GM18511 (cell line): ENCODE measurements around the gene LETM1.

Experiments used
- ATAC-seq: cut with Tn5 transposase; IDR thresholded peaks from one replicate; pipeline ENCODE4 v1.9.1; 2021; ENCODE audit warnings: mild to moderate bottlenecking, moderate library complexity; ENCODE audit not compliant: unreplicated experiment

Gene LETM1

DNA sequence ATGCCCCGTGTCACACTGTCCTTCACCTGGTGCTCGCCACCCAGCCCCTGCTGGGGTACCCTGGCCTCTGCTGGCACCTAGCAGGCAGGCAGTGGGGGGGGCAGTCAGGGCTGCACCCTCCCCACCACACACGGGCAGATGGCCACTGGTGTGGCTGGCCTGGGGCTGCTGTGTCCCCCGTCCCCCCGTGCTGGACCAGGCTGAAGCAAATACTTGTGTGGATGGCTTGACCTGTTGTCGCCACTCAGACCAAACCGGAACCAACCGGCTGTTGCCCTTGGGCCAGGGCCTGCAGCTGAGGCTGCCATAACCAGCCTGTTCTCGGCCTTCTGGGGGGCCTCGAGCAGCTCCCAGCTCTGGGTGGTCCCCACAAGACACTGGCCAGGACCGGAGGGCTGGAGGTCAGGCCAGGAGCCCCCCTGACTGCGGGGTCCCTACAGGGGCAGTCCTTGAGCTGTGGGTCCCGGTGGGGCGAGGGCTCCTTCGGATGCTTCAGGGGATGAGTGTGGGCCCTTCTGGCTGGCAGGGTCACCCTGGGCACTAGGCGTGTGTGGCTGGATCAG, 58.6 kb downstream of the LETM1 start:
- ATAC-seq = no peak

DNA sequence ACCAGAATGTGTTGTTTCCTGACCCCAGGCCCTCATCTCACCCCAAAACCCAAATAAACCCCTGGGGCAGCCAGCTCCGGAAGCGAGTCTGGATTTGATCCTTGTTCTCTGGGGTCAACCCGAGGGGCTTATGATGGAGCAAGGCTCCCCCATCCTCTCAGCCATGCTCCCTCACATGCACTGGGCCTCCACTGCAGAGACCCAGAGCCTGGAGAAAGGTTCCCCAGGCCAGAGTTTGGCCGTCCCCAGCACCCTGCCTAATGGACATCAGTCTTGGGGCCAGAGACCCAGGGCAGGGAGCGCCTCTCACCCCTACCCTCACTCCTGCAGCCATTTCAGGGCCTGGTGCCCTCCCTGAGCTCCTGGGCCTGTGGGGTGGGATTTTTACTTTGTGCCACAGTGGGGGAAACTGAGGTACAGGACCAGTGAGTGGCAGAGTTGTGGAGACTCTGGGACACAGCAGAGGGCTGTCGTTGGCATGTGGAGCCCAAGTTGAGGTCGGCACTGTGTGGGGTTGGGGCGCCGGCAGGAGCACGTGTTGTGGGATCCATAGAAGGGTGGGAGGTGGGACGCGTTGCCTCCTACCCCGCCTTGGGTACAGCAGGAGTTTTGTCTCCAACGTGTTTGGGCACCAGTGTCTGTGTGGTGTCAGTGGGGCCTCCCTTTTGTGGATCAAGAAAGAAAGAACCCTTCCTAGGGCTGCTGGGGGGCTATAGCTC, 59.3 kb downstream of the LETM1 start:
- ATAC-seq = no peak

DNA sequence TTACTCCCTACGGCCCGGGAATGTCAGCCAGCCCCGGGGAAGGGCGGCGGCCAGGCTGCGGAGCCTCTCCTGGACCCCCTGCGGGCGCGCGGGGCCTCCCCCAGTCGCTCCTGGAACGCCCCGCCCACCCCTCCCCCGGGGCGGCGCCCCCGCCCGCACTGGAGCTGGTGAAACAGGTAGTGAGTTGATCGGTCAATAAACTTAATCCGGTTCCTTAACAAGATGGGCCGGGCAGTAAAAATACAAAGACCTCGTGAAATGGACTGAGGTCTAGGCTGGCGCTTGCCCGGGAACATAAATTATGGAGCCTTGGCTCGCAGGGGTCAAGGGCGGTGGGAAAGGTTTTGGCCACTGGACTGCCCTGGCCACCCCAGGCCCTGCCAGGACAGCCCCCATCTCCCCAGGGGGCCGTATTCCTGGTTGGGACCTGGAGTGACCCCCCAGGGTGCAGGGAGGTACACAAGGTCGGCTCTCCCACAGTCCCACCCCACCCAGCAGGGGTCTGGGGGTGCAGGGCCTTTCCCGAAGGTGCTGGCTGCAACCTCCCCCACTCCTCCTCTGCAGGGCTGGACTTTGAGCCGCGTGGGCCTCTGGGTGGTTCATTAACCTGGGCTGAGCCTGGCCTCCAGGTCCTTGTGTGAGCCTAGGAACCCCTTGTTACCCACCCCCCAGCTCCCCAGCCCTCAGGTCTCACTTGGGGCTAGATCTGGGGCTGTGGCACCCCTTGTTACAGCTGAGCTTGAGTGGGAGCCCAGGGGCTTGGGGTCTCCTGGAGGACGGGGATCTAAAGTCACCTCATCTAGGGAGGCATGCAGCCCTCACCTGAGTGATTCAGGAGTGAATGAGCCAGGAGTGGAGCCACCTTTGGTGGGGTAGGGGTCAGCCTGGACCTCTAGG, 60.4 kb downstream of the LETM1 start:
- ATAC-seq = no peak

DNA sequence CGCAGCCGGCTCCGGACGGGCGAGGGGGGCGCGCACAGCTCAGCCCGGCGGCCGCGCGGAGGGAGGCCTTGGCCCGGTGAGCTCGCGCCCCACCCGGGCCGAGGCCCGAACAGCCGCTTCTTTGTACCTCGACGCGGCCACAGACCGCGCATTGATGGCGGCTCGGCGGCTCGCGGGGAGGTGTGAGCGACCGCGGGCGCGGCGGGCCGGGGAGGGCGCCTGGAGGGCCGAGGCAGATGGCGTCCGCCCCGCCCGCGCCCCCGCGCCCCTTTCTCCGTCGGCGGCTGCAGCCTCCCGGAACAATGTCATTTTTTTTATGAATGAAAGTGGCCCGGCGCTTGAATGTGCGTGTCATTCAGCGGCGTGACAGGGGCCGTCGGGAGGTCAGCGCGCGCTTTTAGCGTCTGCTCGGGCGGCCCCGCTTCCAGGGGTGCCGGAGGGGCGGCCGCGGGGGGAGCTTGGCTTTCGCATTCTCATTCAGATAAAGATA, 61.1 kb downstream of the LETM1 start:
- no peak for ATAC-seq

DNA sequence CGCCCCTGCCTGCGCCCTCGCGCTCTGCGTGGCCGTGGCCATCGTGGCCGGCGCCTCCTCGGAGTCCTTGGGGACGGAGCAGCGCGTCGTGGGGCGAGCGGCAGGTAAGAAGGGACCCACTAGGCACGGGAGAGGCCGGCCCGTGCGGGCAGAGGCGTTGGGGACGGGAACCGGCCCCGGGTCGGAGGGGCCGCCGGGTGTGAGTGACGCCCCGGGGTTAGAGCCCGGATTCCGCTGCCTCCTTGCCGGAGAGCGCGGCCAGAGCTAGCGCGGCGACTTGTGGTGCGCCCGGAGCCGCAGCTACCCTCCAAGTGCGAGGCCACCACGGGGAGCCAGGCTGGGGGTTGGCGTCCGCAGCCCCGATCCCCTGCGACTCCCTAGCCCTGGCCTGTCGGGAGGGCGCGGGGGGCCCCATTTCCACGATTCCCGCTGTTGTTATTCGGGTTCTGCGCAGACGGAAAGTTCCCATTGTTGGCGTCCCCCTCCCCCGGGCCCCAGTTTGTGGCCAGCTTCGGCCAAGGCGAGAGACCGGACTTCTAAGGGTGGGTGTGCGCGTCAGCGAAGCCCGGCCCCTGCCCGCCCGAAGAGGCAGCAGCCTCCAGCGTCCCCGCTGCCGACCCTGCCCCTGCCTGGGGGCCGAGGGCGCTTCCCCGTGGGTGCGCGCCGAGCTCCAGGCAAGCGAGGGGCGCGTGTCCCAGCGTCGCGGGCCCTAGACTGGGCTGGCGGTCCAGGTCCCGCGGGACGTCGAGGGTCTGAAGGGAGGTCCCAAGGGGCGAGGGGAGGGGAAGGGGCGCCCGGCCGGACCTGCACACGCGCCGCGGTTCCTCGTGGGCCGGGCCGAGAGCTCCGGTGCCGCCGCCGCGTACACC, 61.8 kb downstream of the LETM1 start:
- peak; percentile 11 for ATAC-seq

DNA sequence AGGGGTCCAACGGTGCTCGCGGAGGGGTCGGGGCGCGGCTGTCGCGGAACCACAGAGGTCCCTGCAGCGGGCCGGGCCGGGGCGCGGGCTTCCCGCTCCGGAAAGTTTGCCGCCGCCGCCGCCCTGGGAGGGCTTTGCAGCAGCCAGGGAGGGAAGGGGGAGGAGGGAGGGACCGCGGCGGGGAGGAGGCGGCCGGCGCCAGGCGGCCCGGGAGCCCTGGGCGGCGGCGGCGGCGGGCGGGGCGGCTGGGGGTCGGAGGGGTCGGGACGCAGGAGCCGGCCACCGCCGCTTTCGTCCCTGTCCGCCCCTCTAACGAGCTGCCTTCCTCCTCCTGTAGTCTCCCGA, 62.5 kb downstream of the LETM1 start:
- peak; percentile 34 for ATAC-seq

DNA sequence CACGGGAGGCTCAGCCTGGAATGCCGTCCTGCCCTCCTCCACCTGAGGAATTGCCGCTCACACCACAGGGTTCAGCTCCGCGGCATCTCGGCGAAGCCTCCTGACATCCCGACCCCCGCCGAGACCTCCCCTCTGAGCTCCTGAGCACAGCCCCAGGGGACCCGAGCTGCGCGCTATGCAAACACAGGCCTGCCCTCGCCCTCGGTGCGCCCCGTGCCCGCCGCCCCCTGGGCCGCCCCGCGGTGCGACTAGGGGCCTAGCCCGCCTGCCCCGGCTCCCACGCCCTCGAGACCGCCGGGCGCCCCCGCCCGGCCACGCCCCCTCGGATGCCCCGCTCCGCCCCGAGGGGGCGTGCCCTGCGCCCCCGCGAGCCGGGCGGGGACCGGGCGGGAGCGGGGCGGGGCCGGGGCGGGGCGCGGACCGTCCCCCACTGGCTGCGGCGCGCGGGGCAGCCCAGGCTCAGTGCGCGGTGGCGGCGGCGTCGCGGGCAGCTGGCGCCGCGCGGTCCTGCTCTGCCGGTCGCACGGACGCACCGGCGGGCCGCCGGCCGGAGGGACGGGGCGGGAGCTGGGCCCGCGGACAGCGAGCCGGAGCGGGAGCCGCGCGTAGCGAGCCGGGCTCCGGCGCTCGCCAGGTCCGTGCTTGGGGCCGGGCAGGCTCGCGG, 63.0 kb downstream of the LETM1 start, which contains the start of gene FGFR3:
TSS of gene FGFR3 (plus strand) at position 462 of the 664 bp plus-strand sequence. CDS start 642 bp downstream, outside the sequence.
- ATAC-seq = peak; percentile 55

DNA sequence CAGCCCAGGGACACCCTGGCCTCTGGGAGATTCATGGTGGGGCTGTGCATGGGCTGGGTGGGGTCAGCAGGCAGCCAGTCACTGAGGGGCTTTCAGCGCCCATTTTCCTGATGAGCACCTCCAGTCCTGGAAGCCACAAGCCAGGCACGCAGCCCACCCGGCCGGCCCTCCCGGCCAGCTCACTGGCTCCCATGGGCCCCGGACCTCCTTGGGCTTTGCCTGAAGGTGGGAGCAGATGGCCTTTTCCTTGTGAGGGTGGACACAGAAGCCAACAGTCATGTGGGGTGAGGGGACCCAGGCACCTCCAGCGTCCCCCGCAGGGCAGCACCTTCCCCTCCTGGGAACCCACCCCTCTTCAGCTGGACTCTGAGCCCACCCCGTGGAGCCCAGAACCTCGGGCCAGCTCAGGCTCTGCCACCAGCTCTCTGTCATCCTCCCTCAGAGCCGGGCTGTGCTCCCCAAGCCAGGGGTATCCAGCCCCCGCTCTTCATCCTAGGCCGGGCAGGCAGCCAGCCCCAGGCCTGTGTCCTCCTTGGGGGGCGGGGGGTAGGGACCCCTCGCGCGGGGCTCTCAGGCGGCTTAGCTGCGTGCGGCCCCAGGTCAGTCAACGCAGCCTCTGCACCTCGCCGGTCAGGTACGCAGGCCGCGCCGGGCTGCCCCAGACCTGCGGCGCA, 63.7 kb downstream of the LETM1 start:
- no peak for ATAC-seq

DNA sequence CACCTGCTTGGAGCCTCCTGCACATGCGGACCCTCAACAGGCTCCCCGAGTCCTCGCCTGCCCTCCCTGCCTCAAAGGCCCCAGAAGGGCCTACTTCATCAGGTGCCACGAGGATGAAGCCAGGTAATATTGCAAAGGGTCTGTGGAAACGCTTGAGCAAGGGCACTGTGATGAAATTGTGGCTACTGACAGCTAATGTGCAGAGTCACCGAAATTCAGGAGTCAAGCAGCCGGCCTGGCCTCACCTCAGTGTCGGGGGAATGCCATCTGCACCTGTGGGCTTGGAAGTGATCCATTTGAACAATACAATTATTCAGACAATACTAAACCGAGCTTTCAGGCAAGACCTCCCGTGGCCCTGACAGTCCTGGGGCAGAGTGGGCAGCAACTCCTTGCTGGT, 66.0 kb downstream of the LETM1 start:
- ATAC-seq = no peak

DNA sequence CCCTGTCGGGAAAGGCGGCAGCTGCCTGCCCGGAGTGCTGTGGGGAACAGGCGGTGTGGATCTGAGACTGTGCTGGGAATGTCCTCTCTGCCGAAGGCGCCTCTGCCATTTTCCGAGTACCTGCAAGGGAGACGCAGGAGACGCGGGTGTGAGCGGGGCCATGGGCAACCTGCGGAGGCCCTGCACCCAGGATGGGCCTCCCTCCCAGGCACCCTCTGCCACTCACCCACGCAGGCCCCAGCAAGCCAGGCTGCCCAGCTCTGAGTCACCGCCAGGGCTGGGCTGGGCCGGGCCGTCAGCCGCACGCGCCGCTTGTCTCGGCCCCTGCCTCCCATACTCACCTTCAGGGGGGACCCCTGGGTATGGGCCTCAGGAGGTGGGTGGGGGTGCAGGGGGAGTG, 66.4 kb downstream of the LETM1 start:
- no peak for ATAC-seq

DNA sequence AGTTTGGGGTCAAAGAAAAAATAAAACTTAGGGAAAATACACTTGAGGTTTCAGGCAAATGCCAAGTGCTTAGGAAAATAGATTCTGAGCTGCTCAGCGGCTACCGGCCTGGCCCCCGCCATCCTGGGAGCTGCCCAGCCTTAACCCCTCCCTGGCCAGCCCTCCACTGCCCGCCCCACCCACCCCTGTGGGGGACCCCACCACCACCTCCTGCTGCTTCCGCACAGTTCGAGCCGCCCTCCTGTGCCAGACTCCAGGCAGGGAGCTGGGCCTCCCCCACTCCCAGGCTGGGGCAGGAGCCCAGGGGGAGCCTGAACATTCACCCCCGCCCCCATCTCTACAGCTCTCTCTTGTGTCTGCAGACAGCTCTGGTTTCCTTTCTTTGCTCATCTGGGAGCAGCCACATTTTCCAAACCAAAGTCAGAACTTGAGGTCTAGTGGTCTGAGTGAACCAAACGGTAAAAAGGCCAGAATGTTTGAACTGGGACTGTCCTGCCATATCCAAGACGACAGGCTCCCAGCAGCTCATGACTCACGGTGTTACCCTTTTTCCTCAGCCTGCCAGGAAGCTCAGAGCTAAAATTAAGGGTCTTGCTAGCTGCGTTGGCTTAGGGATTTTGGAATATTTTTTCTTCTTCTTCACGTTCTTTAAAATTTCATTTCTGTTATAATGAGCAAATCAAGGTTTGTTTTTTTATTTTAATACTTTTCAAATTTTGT, 67.5 kb downstream of the LETM1 start:
- no peak for ATAC-seq

DNA sequence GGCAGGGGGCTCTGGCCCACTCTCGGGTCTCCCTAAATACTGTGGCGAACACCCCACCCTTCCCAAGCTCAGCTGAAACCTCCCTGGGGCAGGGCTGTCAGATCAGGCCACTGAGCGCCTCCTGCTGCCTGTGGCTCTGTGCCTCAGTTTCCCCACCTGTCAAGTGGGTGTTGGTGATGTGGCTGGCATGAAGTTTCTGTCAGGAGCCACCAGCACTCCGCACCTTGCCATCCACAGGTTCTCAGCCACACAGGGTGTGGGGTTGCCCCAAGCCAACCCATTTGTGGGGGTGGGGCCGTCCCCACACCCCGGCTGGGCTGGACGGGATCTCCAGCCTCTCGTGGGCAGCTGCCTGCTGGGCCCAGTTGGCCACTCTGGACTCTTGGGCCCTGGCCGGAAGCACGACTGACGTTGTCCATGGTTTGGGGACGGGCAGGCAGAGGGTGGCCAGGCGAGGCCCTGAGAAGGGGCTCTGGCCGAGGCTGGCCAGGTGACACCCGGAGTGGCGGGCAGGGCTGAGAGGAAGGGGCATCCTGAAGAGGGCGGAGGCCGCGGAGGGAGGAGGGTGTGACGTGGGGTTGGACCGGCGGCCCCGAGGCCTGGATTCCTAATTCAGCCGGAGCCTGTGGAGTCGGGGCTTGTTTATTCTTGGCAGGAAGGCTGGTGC, 68.4 kb downstream of the LETM1 start:
- no peak for ATAC-seq

DNA sequence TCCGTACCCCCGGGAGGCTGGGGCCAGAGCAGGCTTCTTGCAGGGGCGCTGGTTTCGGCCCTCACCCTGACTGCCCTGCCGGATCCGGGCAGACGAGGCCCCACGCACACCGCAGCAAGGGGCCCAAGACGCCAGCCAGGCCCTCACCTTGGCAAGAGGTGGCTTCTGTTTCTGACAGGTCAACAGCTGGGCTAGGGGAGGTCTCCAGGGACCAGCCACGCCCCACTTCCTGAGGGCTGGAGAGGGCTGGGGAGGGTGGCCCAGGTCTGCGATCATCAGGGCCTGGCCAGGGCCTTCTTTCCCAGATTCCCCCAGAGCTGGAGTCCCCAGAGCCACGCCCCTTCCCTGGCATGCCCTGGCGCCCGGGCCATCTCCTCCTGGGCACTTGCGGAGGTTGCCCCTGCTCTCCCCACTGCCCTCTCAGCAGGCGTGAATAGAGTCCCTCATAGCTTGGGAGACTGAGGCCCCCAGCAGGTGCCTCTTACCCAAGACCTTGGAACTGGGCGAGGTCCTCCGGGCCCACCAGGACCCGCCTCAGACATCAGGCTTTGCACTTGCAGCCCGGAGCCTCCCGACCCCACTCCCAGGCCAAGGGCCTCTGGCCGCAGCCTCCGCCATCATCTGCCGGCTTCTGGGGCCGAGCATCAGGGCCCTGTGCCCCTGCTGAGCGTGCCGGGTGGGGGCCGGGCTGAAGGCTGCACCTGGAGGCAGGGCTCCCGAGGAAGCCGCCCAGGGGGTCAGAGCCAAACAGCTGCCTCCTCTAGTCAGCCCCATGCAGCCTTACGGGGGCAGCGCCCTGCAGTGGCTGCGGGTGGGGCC, 69.2 kb downstream of the LETM1 start:
- ATAC-seq = no peak

DNA sequence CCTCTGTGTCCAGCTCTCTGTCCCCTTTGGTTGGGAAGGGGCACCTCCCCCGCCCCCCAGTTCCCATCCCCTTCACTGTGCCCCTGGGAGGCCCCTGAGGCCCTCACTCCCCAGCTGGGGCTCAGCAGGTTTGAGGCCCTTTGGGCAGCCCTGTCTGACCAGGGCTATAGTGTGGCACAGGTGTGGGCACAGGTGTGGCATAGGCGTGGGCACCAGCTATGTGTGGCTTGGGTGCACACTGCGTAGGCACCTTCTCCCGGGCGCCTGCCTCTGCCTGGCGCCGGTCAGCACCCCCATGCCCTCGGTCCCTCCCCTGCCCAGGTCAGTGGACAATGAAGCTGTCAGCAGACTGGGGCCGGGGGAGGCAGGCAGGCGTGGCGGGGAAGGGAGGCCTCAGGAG, 70.4 kb downstream of the LETM1 start:
- no peak for ATAC-seq

DNA sequence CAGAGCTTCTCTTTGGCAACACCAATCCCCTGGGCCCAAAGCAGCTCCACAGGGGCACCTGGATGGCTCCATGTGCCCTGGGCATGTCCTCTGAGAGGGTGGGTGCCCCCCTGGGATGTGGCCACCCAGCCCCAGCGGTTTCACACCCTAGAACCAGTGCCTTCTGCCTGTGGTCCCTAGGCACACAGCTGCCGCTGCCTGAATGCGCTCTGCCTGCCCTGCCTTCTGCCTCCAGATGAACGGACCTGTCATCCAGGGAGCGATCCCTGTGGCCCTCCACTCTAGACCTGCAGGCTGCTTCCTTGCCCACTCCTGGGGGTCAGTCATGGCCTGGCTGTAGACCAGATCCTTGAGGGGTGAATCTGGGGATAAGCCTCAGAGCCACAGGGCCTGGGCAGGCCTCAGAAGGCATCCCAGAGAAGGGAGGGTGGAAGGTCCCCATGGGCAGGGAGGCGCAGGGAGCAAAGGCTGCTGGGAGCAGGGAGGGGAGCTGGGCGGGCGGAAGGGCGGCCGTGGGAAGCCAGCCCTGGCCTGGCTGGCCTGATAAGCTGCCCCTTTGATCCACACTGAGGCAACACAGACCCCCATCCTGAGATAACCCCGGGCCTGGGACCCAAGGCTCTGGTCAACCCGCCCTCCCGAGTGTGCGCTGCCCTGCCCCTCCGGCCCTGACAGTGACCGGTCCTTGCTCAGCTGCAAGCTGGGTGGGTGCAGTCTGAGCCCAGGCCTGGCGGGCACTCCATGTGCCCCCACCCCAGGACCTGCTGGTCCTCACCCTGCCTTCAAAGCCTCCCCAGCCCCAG, 71.0 kb downstream of the LETM1 start:
- ATAC-seq = no peak

DNA sequence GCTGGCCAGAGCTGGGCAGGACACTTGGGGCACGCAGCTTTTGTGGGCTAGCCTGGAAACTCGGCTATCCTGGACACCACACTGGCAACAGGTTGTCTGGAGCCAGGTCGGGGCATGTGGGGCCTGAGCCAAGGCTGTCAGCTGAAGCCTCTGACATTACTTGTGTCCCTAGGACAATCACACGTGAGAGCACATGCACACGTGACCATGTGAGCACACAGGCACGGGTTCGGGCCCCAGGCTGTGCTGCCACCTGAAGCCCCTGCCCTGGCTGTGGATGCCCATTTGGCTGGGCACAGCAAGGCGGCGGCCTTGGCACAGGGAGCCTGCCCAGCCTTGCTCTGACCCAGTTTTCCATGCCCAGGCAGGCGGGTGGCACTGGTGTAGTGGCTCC, 71.6 kb downstream of the LETM1 start:
- ATAC-seq = no peak

DNA sequence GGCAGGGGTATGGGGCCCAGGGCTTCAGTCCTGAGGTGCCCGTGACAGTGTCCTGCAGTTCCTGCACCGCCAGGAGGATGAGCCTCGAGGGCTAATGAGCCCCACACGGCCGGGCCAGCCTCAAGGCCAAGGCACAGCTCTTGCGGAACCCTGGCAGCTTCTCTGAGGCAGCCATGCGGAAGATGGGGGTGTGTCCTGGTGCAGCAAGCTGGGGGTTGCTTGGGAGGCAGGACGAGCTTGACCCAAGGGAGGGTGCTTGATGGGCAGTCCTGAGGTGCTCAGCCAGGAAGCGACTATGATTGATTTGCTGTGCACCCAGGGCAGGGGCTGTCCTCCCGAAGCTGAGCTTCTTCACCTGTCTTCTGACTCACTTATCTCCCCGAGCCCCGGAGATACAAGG, 72.0 kb downstream of the LETM1 start:
- no peak for ATAC-seq
